Measurements from ENCODE around the gene UTP20.

GRCh38 chr12:101361455-101361854 is 81.5 kb downstream of the UTP20 start:
- TF ChIP-seq ZBTB33 (IDR thresholded peaks at IDR 0.05; ENCODE audit: borderline replicate concordance, low read depth) (no peak), CTCF (IDR thresholded peaks at IDR 0.05) (no peak), REST (IDR thresholded peaks at IDR 0.05; ENCODE audit: low read depth, low read length) (no peak), PBX3 (IDR thresholded peaks at IDR 0.05) (no peak), RCOR1 (IDR thresholded peaks at IDR 0.05; ENCODE audit: low read length) (no peak), MXI1 (IDR thresholded peaks at IDR 0.05; ENCODE audit: low read depth, low read length) (no peak), USF2 (IDR thresholded peaks at IDR 0.05; ENCODE audit: borderline replicate concordance, low read depth, low read length) (no peak), FOXM1 (IDR thresholded peaks at IDR 0.05; ENCODE audit: low read depth) (no peak)

Measured in SK-N-SH (cell line).